Upper lobe of left lung (tissue), 6 donors: ENCODE data around the gene LENG1. TPM values are rescaled to one million over a fixed set of nuclear protein-coding genes. Genes with fewer than 3 reads are reported as not detected.
A peak's percentile ranks its signal among the peaks of the same experiment; 100 is the strongest.

ENCODE experiments used
- ATAC-seq, 2 donors: fragments of 200-7000 bp; cut with Tn5 transposase; one replicate each; pipeline ENCODE4 v1.9.1; 2022; ENCODE audit warnings: mild to moderate bottlenecking in 2 of 2, moderate library complexity in 2 of 2; ENCODE audit not compliant: low FRiP score in 2 of 2
- DNase-seq, 2 donors: peaks; one replicate each; pipeline ENCODE4 v3.0.0-alpha.2; 2019 to 2020
- H3K27ac ChIP-seq, 4 donors: fragments of 200-600 bp; sonication (generic); one replicate each; pipeline ENCODE4 v1.5.1; 2016 to 2019
- H3K27me3 ChIP-seq, 4 donors: fragments of 200-600 bp; sonication (generic); one replicate each; pipeline ENCODE4 v1.5.1; 2017 to 2019
- H3K36me3 ChIP-seq, 4 donors: fragments of 200-600 bp; sonication (generic); one replicate each; pipeline ENCODE4 v1.5.1; 2016 to 2019
- H3K4me1 ChIP-seq, 4 donors: fragments of 200-600 bp; sonication (generic); one replicate each; pipeline ENCODE4 v1.5.1; 2018 to 2019
- H3K4me3 ChIP-seq, 4 donors: fragments of 200-600 bp; sonication (generic); one replicate each; pipeline ENCODE4 v1.5.1; 2017 to 2019; ENCODE audit warnings: mild to moderate bottlenecking in 2 of 4, moderate library complexity in 1 of 4
- H3K9me3 ChIP-seq, 4 donors: fragments of 200-600 bp; sonication (generic); one replicate each; pipeline ENCODE4 v1.5.1; 2018 to 2019
- EP300 ChIP-seq, 4 donors: sonication (generic); formaldehyde crosslinking; IDR thresholded peaks; one replicate each; pipeline ENCODE4 v1.5.1; 2017; ENCODE audit warnings: antibody characterized with exemption in 4 of 4, control low read depth in 2 of 4
- POLR2A ChIP-seq, 4 donors: fragments of 450-650 bp; IDR thresholded peaks; one replicate each; pipeline ENCODE4 v1.5.1; 2016 to 2017; ENCODE audit warnings: antibody characterized with exemption in 4 of 4, mild to moderate bottlenecking in 2 of 4
- POLR2AphosphoS5 ChIP-seq, 2 donors: sonication (generic); formaldehyde crosslinking; IDR thresholded peaks; one replicate each; pipeline ENCODE4 v1.5.1; 2017; ENCODE audit warnings: antibody characterized with exemption in 2 of 2
- WGBS, 2 donors: methylation state at CpG; one replicate each; pipeline ENCODE4 v1.1.5; 2017 to 2018; 5-methylcytosine and 5-hydroxymethylcytosine counted together
- total RNA-seq, 6 donors: library from RNA; depleted of rRNA in 4 of 6; stranded (reverse); fragments of >200 nt in 4 of 6; gene quantifications; one replicate each; pipeline versions ENCODE4 v1.1.0 to v1.2.1, GENCODE V29; 2016 to 2021
- TF ChIP-seq, protein P1 (sequence below), 6 experiments: fragments of 450-650 bp in 4 of 6; fragments of 200-600 bp in 2 of 6; sonication (generic) in 2 of 6; IDR thresholded peaks; one replicate each; pipeline ENCODE4 v1.5.1; 2016 to 2019; ENCODE audit warnings: antibody characterized with exemption in 6 of 6
- donor health status: DM: no; HTN: no; CAD: no; lungs with moderate emphysema.
- donor health status: DM: no; HTN: yes; CAD: no; lungs with severe emphysema.

Gene LENG1
- total RNA-seq, 6 donors from 2014 or later, result 8.5 to 16.8 (median 9.4) TPM

DNA sequence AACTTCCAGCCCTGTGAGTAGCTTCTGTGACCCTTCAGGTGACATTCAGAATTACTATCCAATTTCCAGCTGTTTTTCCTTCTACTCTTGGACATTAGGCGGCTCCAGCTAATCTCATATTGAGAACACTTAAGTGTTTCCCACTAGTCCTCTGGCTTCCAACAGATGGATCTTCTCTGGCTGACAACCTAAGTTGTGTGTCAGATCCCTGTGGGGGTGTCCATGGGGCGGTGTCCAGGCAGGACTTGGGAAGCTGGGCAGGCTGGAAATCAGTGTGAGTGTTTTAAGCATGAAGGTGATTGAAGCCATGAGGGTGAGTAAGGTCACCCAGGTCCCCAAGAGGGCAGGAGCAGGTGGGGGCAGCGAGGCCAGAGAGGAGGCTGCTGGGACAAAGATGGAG lies 11.8 kb downstream of the LENG1 start:
- Histone ChIP-seq H3K27me3 (no peaks in the 10 kb centered on the region), H3K4me3 (no peak overlapping the region), H3K4me1 (no peaks in the 10 kb centered on the region), H3K9me3 (no peaks in the 10 kb centered on the region), H3K36me3 (peaks cover 51 to 100% (median 97%) of the 10 kb centered on the region in 4 donors), H3K27ac (no peak overlapping the region)
- no peak for DNase-seq
- TF ChIP-seq EP300 (IDR thresholded peaks at IDR 0.05) (no peak), POLR2A (IDR thresholded peaks at IDR 0.05) (no peak), POLR2AphosphoS5 (IDR thresholded peaks at IDR 0.05) (no peak)
- TF ChIP-seq, protein P1, sequence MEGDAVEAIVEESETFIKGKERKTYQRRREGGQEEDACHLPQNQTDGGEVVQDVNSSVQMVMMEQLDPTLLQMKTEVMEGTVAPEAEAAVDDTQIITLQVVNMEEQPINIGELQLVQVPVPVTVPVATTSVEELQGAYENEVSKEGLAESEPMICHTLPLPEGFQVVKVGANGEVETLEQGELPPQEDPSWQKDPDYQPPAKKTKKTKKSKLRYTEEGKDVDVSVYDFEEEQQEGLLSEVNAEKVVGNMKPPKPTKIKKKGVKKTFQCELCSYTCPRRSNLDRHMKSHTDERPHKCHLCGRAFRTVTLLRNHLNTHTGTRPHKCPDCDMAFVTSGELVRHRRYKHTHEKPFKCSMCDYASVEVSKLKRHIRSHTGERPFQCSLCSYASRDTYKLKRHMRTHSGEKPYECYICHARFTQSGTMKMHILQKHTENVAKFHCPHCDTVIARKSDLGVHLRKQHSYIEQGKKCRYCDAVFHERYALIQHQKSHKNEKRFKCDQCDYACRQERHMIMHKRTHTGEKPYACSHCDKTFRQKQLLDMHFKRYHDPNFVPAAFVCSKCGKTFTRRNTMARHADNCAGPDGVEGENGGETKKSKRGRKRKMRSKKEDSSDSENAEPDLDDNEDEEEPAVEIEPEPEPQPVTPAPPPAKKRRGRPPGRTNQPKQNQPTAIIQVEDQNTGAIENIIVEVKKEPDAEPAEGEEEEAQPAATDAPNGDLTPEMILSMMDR (IDR thresholded peaks at IDR 0.05), result no peak
- peak in 1 of 2 donors; percentile 62 for ATAC-seq
- 67 to 88% methylated on average over 3 of the region's 3 CpGs for WGBS, 2 donors

DNA sequence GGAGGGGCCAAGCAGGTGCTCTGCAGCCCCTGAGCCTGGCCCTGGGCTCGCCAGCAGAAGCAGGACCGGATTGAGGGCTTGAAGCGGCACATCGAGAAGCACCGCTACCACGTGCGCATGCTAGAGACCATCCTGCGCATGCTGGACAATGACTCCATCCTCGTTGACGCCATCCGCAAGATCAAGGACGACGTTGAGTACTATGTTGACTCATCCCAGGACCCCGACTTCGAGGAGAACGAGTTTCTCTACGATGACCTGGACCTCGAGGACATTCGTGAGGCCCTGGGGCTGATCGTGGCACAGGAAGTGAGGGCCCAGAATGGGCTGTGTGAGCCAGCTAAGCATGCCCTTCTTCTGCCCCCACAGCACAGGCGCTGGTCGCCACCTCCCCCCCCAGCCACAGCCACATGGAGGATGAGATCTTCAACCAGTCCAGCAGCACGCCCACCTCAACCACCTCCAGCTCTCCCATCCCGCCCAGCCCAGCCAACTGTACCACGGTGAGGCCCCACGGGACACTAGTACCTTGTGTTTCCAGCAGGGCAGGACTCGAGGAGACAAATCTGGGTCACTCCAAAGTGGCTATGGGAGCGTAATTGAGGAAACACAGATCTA lies 13.9 kb downstream of the LENG1 start:
- Histone ChIP-seq H3K4me3 (no peak overlapping the region), H3K4me1 (peaks cover under 1 to 7% (median 4%) of the 10 kb centered on the region in 4 donors), H3K36me3 (peaks cover 44 to 91% (median 86%) of the 10 kb centered on the region in 4 donors), H3K9me3 (no peaks in the 10 kb centered on the region), H3K27ac (no peak overlapping the region), H3K27me3 (no peaks in the 10 kb centered on the region)
- ATAC-seq, result no peak
- no peak for TF ChIP-seq POLR2A (IDR thresholded peaks at IDR 0.05)
- no peak for TF ChIP-seq EP300 (IDR thresholded peaks at IDR 0.05)
- TF ChIP-seq, protein P1 (IDR thresholded peaks at IDR 0.05), result no peak
- TF ChIP-seq POLR2AphosphoS5 (IDR thresholded peaks at IDR 0.05), result no peak
- WGBS, 2 donors, result 89 to 93% methylated on average over 10 to 28 of the region's 28 CpGs
- DNase-seq, result no peak

DNA sequence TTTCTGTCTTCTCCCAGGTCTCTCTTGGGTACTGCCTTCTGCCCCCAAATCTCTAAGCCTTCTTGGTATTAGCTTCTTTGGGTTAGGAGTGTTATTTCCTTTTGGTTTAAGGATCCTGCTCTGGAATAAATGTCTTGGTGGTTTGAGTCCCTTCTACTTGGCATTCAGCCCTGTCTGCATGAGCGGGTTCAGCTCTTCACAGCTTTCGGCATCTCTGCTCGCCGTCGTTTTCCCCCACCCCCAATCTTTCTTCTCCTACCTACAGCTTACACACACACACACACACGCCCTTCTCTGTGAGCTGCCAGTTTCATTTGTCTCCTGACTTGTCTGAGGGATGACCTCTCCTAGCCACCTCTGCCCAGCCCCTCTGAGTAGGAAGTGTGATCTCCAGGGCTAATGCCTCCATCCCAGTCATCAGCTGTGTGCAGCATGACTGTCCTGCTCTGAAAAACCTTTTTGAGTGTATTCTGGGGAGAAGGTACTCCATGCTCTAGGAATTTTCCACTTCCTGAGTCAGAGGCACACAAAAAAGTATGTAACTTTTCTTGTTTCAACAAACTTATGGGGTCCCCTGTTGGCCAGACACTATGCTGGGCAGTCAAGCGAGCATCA lies 17.2 kb downstream of the LENG1 start:
- no peak for DNase-seq

DNA sequence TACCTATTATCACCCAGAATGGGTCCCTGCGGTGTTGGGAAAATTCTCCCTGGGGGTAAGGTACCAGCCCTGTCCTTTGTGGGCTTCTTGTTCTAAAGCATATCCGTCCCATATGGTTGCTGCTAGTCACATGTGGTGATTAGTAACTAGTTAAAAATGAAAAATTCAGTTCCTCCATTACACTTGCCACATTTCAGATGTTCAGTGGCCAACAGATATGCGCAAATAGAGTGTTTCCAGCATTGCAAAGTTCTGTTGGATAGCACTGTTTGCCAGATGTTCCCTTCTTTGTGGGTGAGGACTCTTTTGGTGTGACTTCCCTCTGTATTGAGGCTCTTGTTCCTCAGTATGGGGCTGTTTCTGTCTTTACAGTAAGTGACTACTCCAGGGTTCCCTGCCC lies 18.2 kb downstream of the LENG1 start:
- Histone ChIP-seq H3K27ac (no peak overlapping the region), H3K4me1 (peaks cover 24 to 38% (median 31%) of the 10 kb centered on the region in 4 donors), H3K9me3 (no peaks in the 10 kb centered on the region), H3K36me3 (peaks cover 32 to 54% (median 43%) of the 10 kb centered on the region in 4 donors), H3K27me3 (no peaks in the 10 kb centered on the region), H3K4me3 (no peak overlapping the region)
- no peak for ATAC-seq
- no peak for DNase-seq
- TF ChIP-seq POLR2A (IDR thresholded peaks at IDR 0.05) (no peak), EP300 (IDR thresholded peaks at IDR 0.05) (no peak), POLR2AphosphoS5 (IDR thresholded peaks at IDR 0.05) (no peak)
- TF ChIP-seq, protein P1 (IDR thresholded peaks at IDR 0.05), result no peak
- 92 to 93% methylated on average over 3 of the region's 3 CpGs for WGBS, 2 donors

More for the DNA sequence above, 17.2 kb downstream of the LENG1 start:
- no peak for ATAC-seq
- TF ChIP-seq POLR2AphosphoS5 (IDR thresholded peaks at IDR 0.05) (no peak), EP300 (IDR thresholded peaks at IDR 0.05) (no peak), POLR2A (IDR thresholded peaks at IDR 0.05) (no peak)
- TF ChIP-seq, protein P1 (IDR thresholded peaks at IDR 0.05), result no peak
- H3K36me3 ChIP-seq, result peaks cover 41 to 63% (median 52%) of the 10 kb centered on the region in 4 donors
- no peaks in the 10 kb centered on the region for H3K9me3 ChIP-seq
- no peaks in the 10 kb centered on the region for H3K27me3 ChIP-seq
- H3K27ac ChIP-seq, result no peak overlapping the region
- no peak overlapping the region for H3K4me3 ChIP-seq
- H3K4me1 ChIP-seq, result peaks cover 22 to 34% (median 28%) of the 10 kb centered on the region in 4 donors
- 85 to 87% methylated on average over 7 of the region's 7 CpGs for WGBS, 2 donors
